ENCODE results near the gene TEKTIP1. TPM values are rescaled to one million over a fixed set of nuclear protein-coding genes. Genes with fewer than 3 reads are reported as not detected.

Gene TEKTIP1
- total RNA-seq, 2 donors from 2014 or later, result 3.0 to 3.8 TPM

DNA sequence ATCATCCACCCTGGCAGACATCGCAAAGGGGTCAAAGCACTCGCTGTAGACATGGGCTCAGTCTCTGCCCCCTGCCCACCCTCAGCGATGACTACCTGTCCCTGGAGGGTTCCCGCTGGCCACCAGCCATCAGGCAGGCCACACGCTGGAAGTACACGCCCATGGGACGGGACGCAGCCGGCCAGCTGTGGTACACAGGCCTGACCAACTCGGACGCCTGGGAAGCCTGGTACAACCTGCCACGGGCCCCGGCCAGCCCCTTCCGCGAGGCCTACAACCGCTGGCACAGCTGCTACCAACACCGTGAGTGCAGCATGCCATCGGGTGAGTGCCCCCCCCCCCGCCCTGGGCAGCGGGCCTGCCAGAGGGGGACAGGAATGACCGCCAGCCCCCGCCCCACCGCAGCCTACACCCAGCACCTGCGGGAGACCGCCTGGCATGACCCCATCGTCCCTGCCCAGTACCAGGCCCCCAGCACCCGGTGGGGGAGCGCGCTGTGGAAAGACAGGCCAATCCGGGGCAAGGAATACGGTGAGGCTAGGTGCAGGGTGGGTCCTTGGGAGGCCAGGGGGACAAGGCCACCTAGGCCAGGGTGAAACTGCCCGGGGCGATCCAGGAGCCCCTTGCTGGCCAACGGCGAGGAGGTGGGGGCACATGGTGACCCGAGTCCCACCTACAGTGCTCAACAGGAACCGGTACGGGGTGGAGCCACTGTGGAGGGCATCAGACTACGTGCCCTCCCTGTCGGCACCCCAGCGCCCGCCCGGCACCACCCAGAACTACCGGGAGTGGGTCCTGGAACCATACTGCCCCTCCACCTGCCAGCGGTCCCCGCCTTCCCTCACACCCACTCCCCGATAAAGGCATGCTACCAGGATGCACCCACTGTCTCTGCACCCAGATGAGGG lies 4.4 kb downstream of the TEKTIP1 start:
- Mint-ChIP-seq H3K36me3 (peaks cover 0 to 8% of the 10 kb centered on the region in 2 donors), H3K9me3 (no peaks in the 10 kb centered on the region), H3K27ac (peak overlapping the region in 1 of 2 donors; percentile 44)
- DNase-seq (ENCODE audit: low spot score in 2 of 2) (no peak), ATAC-seq (no peak)

- no peak for ATAC-seq
- H3K9me3 Mint-ChIP-seq, result no peaks in the 10 kb centered on the region
- H3K27ac Mint-ChIP-seq, result peak overlapping the region in 1 of 2 donors; percentile 44
- DNase-seq (ENCODE audit: low spot score in 2 of 2), result no peak
- peaks cover 0 to 8% of the 10 kb centered on the region in 2 donors for H3K36me3 Mint-ChIP-seq
These were observed 5.0 kb downstream of the TEKTIP1 start for GRCh38 chr19:3544058-3544376.

DNA sequence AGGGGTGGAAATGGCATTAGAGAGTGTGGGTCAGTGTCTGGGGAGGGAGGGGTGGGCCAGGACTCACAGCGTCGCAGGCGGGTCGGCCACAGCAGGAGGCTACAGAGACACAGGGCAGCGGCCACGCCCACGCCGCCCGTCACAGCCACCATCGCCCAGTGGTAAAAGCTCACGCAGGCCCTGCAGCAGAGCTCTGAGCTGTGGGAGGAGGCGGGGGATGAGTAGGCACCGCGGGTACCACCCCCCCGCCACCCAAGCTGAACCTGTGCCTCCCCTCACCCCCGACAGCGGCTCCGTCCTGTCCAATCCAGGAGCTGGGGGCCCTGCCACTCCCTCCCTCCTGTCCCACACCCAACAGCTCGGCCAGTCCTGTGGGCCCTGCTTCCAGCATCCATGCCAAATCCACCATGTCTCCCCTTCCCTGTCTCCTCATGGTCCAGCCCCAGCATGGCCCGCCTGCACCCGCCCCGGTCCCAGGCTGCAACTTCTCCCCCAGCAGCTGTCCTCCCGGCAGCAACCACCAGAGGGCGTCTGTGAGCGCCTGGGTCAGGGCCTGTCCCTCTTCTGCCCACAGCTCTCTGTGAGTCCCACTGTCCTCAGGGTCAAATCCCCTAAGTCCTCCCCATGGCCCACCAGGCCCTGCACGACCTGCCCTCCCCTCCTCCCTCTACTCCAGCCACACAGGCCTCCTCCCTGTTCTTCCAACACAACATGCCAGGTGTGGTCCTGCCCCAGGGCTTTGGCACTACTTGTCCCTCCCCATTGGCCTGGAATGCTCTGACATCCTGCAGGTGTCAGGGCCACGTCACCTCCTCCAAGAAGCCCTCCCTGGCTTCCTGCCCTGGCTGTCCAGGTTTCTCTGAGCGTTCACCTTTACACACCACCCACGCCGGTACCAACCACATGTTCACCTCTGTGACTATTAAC lies 6.0 kb downstream of the TEKTIP1 start:
- ATAC-seq (peak; percentile 70 to 84), DNase-seq (ENCODE audit: low spot score in 2 of 2) (peak; percentile 83 to 96)
- Mint-ChIP-seq H3K27ac (peak overlapping the region; percentile 36 to 72), H3K9me3 (no peaks in the 10 kb centered on the region), H3K36me3 (peaks cover 0 to under 1% of the 10 kb centered on the region in 2 donors)

DNA sequence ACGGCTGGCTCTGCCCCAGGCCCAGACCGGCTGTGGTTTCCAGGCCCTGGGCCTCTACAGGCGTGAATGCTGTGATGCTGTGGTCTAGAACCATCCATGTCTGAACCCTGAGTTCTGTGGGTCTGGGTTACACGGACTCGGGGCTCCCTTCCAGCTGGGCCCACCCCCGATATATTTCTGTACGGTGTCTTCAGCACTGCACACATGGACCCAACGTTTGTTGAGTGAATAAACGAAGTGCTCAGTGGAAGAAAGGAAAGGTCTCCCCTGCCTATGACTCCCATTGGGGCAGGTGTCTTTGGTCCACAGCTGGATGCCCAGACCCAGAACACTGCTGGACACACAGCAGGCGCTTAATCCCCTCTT lies 6.7 kb downstream of the TEKTIP1 start:
- Mint-ChIP-seq H3K9me3 (no peaks in the 10 kb centered on the region), H3K27ac (peak overlapping the region; percentile 36 to 72), H3K36me3 (no peaks in the 10 kb centered on the region)
- DNase-seq (ENCODE audit: low spot score in 2 of 2), result no peak
- no peak for ATAC-seq

- Mint-ChIP-seq H3K9me3 (no peaks in the 10 kb centered on the region), H3K36me3 (no peaks in the 10 kb centered on the region), H3K27ac (peak overlapping the region in 1 of 2 donors; percentile 41)
- ATAC-seq (no peak), DNase-seq (ENCODE audit: low spot score in 2 of 2) (no peak)
These were observed 7.1 kb downstream of the TEKTIP1 start for GRCh38 chr19:3546119-3546518.

DNA sequence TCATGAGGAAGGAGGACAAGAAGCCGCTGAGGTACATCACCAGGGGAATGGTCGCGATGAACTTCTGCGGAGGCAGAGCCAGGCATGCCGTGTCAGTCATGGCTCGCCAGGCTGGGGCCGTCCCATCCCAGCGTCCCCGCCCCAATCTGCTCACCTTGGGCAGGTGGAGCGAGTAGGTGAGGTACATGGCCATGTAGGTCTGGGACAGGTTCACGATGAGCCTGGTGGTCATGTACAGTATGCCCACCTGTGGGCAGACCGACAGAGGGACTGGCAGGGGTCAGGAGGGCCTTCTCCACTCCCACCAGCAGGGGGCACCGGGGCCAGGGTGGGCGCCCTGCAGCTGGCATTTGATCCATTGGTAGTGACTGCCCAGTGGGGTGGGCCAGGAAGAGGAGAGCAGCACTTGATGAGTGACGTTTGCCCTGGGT lies 8.3 kb downstream of the TEKTIP1 start:
- no peaks in the 10 kb centered on the region for H3K36me3 Mint-ChIP-seq
- ATAC-seq, result peak in 1 of 2 donors; percentile 38
- DNase-seq (ENCODE audit: low spot score in 2 of 2), result peak in 1 of 2 donors; percentile 68
- peak overlapping the region in 1 of 2 donors; percentile 41 for H3K27ac Mint-ChIP-seq
- H3K9me3 Mint-ChIP-seq, result no peaks in the 10 kb centered on the region

DNA sequence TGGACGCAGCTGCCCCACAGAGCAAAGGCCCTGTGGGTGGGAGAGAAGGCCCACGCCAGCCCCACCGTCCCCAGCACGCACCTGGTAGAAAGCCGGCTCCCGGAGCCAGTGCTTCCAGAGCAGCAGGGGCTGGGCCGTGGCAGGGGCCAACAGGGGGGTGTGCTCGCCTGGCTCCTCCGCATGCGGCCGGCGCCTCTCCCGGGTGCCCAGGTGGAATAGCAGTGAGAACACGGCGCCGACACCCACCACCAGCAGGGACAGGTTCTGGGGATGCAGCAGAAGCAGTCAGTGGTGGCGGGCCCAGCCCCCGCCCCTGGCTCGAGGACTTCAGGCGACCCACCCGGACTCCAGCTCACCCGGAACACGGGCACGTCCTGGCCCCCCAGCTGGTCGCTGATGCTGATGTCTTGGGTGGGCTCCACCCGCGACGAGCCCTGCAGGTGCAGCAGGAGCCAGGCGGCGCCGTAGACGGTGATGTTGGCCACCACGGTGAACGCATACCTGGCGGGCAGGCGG lies 8.9 kb downstream of the TEKTIP1 start:
- ATAC-seq (no peak), DNase-seq (ENCODE audit: low spot score in 2 of 2) (no peak)
- Mint-ChIP-seq H3K9me3 (no peaks in the 10 kb centered on the region), H3K27ac (peak overlapping the region in 1 of 2 donors; percentile 41), H3K36me3 (no peaks in the 10 kb centered on the region)

GRCh38 chr19:3548606-3549005 lies 9.6 kb downstream of the TEKTIP1 start:
- Mint-ChIP-seq H3K9me3 (no peaks in the 10 kb centered on the region), H3K36me3 (no peaks in the 10 kb centered on the region), H3K27ac (peak overlapping the region in 1 of 2 donors; percentile 37)
- no peak for ATAC-seq
- DNase-seq (ENCODE audit: low spot score in 2 of 2), result no peak

GRCh38 chr19:3549816-3550215 lies 10.8 kb downstream of the TEKTIP1 start:
- Mint-ChIP-seq H3K9me3 (no peaks in the 10 kb centered on the region), H3K36me3 (no peaks in the 10 kb centered on the region), H3K27ac (no peak overlapping the region)
- DNase-seq (ENCODE audit: low spot score in 2 of 2) (no peak), ATAC-seq (no peak)

GRCh38 chr19:3550947-3551791 lies 12.2 kb downstream of the TEKTIP1 start:
- Mint-ChIP-seq H3K36me3 (peaks cover 0 to 5% of the 10 kb centered on the region in 2 donors), H3K9me3 (no peaks in the 10 kb centered on the region), H3K27ac (peak overlapping the region in 1 of 2 donors; percentile 68)
- no peak for DNase-seq (ENCODE audit: low spot score in 2 of 2)
- no peak for ATAC-seq

- H3K36me3 Mint-ChIP-seq, result peaks cover 4 to 10% of the 10 kb centered on the region in 2 donors
- H3K9me3 Mint-ChIP-seq, result no peaks in the 10 kb centered on the region
- ATAC-seq (no peak), DNase-seq (ENCODE audit: low spot score in 2 of 2) (no peak)
- peak overlapping the region in 1 of 2 donors; percentile 84 for H3K27ac Mint-ChIP-seq
These were observed 12.8 kb downstream of the TEKTIP1 start for GRCh38 chr19:3551792-3552095.

- Mint-ChIP-seq H3K27ac (peak overlapping the region; percentile 83 to 93), H3K9me3 (no peaks in the 10 kb centered on the region), H3K36me3 (peaks cover 6 to 12% of the 10 kb centered on the region in 2 donors)
- ATAC-seq (peak in 1 of 2 donors; percentile 2), DNase-seq (ENCODE audit: low spot score in 2 of 2) (no peak)
These were observed 15.5 kb downstream of the TEKTIP1 start for GRCh38 chr19:3554254-3555083.

- Mint-ChIP-seq H3K27ac (peak overlapping the region; percentile 83 to 97), H3K36me3 (peaks cover 6 to 12% of the 10 kb centered on the region in 2 donors), H3K9me3 (no peaks in the 10 kb centered on the region)
- no peak for DNase-seq (ENCODE audit: low spot score in 2 of 2)
- no peak for ATAC-seq
These were observed 16.9 kb downstream of the TEKTIP1 start for GRCh38 chr19:3555653-3556422.

- no peak for ATAC-seq
- Mint-ChIP-seq H3K27ac (peak overlapping the region; percentile 83 to 97), H3K9me3 (no peaks in the 10 kb centered on the region), H3K36me3 (peaks cover 6 to 12% of the 10 kb centered on the region in 2 donors)
- no peak for DNase-seq (ENCODE audit: low spot score in 2 of 2)
These were observed 17.5 kb downstream of the TEKTIP1 start for GRCh38 chr19:3556423-3556977.

All from activated naive CD4-positive, alpha-beta T cell treated with anti-CD3 and anti-CD28 coated beads, Interleukin-2, amount 50 U/mL, for 72 hours (primary cell).